Activated T-cell treated with anti-CD3 and anti-CD28 coated beads, Interleukin-2, amount 50 U/mL, for 24 hours (primary cell): ENCODE data around the gene DHCR7.
A peak's percentile ranks its signal among the peaks of the same experiment; 100 is the strongest.
"Not testable (repeated sequence)": the region's sequence is repeated elsewhere in the genome, so short reads cannot be mapped to it uniquely, and the experiment has no call there.

ENCODE experiments used
- DNase-seq: peaks from one replicate; pipeline ENCODE4 v3.0.0-alpha.2; 2020
- H3K27ac Mint-ChIP-seq: 2 replicates; pipeline ENCODE4 v1.8.0; 2020; ENCODE audit warnings: mild to moderate bottlenecking, mixed read lengths
- H3K27me3 Mint-ChIP-seq: 2 replicates; pipeline ENCODE4 v1.8.0; 2020; ENCODE audit warnings: mixed read lengths
- H3K36me3 Mint-ChIP-seq: 2 replicates; pipeline ENCODE4 v1.8.0; 2020; ENCODE audit warnings: low read depth, mixed read lengths
- H3K4me1 Mint-ChIP-seq: 2 replicates; pipeline ENCODE4 v1.8.0; 2020; ENCODE audit warnings: low read depth, mixed read lengths
- H3K4me3 Mint-ChIP-seq: 2 replicates; pipeline ENCODE4 v1.8.0; 2020; ENCODE audit warnings: mild to moderate bottlenecking, moderate library complexity, mixed read lengths
- H3K9me3 Mint-ChIP-seq: 2 replicates; pipeline ENCODE4 v1.8.0; 2020; ENCODE audit warnings: mixed read lengths

The DHCR7 gene

DNA sequence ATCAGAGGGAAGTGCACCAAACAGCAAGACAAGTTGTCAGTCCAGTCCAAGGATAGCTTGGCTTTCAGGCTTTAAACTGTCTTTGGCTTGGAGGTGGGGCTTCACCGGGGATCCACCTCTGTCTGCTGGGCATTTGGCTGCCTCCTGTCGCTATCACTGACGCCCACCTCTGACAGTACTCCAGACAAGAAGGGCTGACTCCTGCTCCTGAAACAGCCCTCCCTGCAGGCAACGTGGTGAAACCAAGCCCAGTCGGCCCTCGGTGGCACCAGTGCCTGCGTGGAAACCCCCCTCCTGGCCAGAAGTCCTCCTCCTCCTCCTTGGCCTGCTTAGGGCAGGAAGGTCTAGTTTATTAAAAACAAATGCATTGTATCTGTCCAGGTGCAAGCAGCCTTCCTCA, 16.9 kb downstream of the DHCR7 start:
- H3K4me1 Mint-ChIP-seq, result peaks cover 6% of the 10 kb centered on the region
- no peaks in the 10 kb centered on the region for H3K9me3 Mint-ChIP-seq
- H3K36me3 Mint-ChIP-seq, result peaks cover 24% of the 10 kb centered on the region
- H3K27me3 Mint-ChIP-seq, result no peaks in the 10 kb centered on the region
- no peak overlapping the region for H3K27ac Mint-ChIP-seq
- no peak overlapping the region for H3K4me3 Mint-ChIP-seq
- no peak for DNase-seq

DNA sequence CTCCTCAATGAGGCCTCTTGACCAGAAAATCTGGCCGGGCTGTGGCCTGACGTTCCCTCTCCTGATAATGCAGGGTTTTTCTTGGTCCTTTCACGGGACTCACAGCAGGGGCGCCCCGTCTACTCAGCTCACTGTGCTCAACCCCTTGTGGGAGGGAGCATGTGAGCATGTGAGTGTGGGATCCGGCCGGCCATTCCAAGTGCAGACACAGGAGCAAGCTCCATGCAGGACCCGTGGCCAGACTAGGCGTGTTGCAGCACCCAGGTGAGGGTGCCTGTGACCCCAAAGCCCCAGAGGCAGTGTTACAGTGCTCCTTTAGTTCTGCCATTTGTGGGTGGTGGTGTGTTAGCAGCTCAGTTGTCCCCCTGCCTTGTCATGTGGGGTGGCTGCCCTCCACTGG, 18.0 kb downstream of the DHCR7 start:
- Mint-ChIP-seq H3K4me3 (no peak overlapping the region), H3K4me1 (peaks cover 15% of the 10 kb centered on the region), H3K27ac (no peak overlapping the region), H3K9me3 (no peaks in the 10 kb centered on the region), H3K36me3 (peaks cover 13% of the 10 kb centered on the region), H3K27me3 (no peaks in the 10 kb centered on the region)
- no peak for DNase-seq

DNA sequence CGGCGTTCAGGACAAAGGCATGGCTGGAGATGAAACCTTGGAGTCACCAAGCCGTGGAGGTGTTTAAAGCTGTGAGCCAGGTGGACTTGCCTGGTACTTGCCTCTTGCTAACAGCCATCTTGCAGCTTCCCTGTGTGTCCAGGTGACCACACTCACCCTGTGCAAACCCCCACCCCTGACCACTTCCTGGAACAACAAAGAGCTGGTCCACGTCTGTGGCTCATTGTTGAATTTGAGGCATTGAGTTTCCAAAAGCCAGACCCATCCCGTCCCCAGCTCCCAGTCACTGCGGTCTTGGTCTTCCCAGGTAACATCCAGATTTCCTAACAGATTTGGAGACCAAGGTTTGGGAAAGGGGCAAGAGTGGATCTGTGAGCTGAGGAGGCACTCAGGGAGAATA, 18.5 kb downstream of the DHCR7 start:
- Mint-ChIP-seq H3K36me3 (peaks cover 9% of the 10 kb centered on the region), H3K4me3 (no peak overlapping the region), H3K9me3 (no peaks in the 10 kb centered on the region), H3K4me1 (peaks cover 15% of the 10 kb centered on the region), H3K27me3 (no peaks in the 10 kb centered on the region), H3K27ac (no peak overlapping the region)
- DNase-seq, result no peak

DNA sequence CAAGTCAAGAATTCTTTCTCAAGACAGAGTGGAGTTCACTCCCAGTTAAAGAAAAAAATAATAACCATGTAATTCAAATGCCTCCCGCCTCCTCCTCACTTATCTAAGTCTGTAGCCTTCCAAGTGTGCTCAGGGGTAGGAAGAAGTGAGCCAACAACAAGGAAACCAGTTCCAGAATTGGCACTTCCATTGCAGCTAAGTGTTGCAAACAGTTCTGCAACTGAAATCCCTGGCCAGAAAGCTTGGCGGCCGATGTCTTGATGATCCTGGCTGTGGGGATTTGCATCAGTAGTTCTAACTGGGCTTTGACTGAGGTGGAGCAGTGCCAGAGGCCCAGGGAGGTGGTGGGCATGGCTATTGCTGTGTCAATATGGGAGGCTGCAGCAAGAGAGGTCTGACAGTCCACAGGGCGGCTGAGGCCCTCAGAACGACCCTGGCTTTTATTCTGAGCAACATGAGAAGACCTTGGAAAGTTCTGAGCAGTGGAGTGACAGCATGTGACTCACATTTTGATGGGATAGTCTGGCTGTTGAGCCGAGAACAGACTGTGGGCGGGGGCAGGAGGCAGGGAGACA, 19.2 kb downstream of the DHCR7 start:
- no peak for DNase-seq
- peaks cover 15% of the 10 kb centered on the region for H3K4me1 Mint-ChIP-seq
- H3K27me3 Mint-ChIP-seq, result no peaks in the 10 kb centered on the region
- H3K9me3 Mint-ChIP-seq, result no peaks in the 10 kb centered on the region
- H3K27ac Mint-ChIP-seq, result no peak overlapping the region
- no peak overlapping the region for H3K4me3 Mint-ChIP-seq
- H3K36me3 Mint-ChIP-seq, result peaks cover 1% of the 10 kb centered on the region

DNA sequence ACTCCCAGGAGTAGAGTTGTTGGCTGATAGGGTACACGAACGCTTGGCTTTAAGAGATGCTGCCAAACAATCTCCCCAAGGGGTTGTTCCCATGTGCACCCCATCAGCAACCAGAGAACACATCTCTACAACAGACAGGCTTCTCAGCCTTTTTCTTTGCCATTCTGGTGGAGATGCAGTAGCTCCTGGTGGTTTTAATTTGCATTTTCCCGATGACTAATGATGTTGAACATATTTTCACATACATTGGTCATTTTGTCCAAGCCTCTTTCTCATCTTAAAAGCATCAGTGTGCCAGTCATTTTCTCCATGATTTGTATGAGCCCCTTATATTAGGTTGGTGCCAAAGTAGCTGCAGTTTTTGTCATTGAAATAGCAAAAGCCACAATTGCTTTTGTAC, 21.8 kb downstream of the DHCR7 start:
- Mint-ChIP-seq H3K4me3 (no peak overlapping the region), H3K9me3 (no peaks in the 10 kb centered on the region), H3K27me3 (no peaks in the 10 kb centered on the region), H3K27ac (peak overlapping the region; percentile 26), H3K4me1 (peaks cover 15% of the 10 kb centered on the region), H3K36me3 (no peaks in the 10 kb centered on the region)
- DNase-seq, result no peak

DNA sequence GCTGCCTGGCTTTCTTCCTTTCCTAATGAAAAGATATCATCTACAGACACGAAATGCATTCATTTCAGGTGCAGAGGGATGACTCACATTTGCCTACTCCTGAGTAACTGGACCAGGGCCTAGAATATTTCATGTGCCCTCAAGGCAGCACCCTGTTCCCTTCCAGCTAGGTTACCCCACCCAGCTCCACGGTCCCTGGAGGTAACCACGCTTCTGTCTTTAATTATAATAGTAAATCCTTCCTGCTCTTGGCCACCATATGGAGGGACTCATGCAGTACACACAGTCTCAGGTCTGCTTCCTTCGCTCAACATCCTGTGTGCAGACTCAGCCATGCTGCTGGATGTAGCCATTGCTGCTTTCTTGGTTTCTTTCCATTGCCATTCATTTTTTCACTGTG, 22.3 kb downstream of the DHCR7 start:
- Mint-ChIP-seq H3K9me3 (no peaks in the 10 kb centered on the region), H3K4me3 (no peak overlapping the region), H3K27ac (peak overlapping the region; percentile 13), H3K36me3 (no peaks in the 10 kb centered on the region), H3K27me3 (no peaks in the 10 kb centered on the region), H3K4me1 (peaks cover 15% of the 10 kb centered on the region)
- DNase-seq, result no peak

DNA sequence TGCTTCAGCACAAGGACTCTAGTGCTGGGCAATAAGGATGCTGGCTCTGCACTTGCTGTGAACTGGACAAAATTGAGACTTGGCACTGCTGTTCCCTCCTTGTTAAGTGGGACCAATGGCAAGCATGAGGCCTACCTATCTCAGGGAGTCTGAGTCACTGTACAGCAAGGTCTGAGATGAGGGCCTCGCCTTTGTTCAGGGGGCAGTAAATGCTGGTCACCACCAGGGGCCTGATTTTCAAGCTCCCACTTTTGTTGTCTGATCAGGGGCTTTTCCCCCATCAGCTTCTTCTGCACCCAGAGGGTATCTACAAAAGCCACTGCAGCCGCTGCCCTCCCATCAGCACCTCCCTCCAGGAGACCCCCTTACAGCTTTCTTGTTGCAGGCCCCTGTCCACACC, 22.8 kb downstream of the DHCR7 start:
- no peaks in the 10 kb centered on the region for H3K36me3 Mint-ChIP-seq
- no peaks in the 10 kb centered on the region for H3K9me3 Mint-ChIP-seq
- H3K27me3 Mint-ChIP-seq, result no peaks in the 10 kb centered on the region
- peak overlapping the region; percentile 13 for H3K27ac Mint-ChIP-seq
- H3K4me3 Mint-ChIP-seq, result no peak overlapping the region
- DNase-seq, result no peak
- peaks cover 15% of the 10 kb centered on the region for H3K4me1 Mint-ChIP-seq

DNA sequence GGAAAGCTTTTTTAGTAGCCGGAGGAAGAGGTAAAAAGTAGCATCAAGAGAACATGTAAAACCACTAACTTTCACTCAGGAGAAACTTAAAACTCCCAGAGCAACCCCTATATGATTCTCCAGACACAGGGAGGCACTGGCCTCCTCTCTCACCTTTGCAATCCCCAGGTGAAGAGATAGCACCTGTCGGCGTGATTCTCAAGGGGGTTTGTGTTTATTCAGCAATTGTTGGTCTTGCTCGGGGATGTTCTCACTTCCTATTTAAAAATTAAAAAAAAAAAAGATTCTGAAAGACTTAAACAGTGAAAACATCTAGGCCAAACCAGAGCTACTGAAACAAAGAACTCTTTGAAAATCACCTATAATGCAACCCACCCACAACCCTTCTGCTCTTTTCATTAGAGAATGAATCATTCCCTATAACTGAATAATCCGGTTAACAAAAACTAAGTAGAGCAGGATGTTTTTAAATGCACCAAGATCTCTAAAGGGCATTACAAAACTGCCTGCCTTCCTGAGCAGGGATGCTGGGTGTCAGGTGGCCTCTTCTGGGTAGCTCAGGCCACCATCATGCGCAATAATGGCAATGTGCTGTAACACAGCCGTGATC, 24.9 kb downstream of the DHCR7 start:
- no peak for DNase-seq
- Mint-ChIP-seq H3K4me1 (peaks cover 15% of the 10 kb centered on the region), H3K4me3 (no peak overlapping the region), H3K9me3 (no peaks in the 10 kb centered on the region), H3K27ac (no peak overlapping the region), H3K27me3 (peaks cover 3% of the 10 kb centered on the region), H3K36me3 (no peaks in the 10 kb centered on the region)

DNA sequence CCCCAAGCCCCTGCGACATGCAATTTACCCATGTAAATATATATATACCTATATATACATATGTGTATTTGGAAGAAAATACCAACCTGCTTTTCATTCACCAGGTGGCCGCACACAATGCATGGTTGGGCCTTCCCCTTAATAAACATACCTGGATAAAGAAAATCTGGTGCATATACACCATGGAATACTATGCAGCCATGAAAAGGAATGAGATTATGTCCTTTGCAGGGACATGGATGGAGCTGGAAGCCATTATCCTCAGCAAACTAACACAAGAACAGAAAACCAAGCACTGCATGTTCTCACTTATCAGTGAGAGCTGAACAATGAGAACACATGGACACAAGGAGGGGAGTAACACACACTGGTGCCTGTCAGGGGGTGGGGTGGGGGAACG, 25.9 kb downstream of the DHCR7 start:
- H3K27ac Mint-ChIP-seq, H3K4me3 Mint-ChIP-seq, H3K9me3 Mint-ChIP-seq, H3K27me3 Mint-ChIP-seq, DNase-seq, H3K36me3 Mint-ChIP-seq: not testable (repeated sequence)
- H3K4me1 Mint-ChIP-seq, result peaks cover 15% of the 10 kb centered on the region

DNA sequence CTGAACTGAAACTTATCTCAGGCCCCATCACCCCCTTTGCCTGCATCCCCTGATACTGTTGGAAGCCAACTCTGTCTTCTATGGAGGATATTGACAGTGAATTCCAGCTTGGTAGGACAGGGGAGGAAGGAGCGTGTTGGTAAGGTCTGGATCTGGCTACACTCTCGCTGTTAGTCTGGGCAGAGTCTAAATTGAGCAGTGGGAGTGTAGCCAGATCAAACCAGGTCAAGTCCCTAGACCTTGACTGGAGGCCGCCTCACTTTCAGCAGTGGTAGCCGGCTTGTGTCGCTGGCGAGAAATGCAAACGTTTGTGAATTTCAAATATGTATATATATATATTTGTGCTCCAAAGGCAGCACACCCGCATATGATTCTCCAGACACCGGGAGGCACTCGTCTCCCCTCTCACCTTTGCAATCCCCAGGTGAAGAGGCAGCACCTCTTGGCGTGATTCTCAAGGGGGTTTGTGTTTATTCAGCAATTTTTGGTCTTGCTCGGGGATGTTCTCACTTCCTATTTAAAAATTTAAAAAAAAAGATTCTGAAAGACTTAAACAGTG, 26.7 kb downstream of the DHCR7 start:
- no peaks in the 10 kb centered on the region for H3K36me3 Mint-ChIP-seq
- no peak overlapping the region for H3K27ac Mint-ChIP-seq
- H3K9me3 Mint-ChIP-seq, result no peaks in the 10 kb centered on the region
- DNase-seq, result no peak
- H3K27me3 Mint-ChIP-seq, result peaks cover 3% of the 10 kb centered on the region
- no peak overlapping the region for H3K4me3 Mint-ChIP-seq
- H3K4me1 Mint-ChIP-seq, result peaks cover 11% of the 10 kb centered on the region

DNA sequence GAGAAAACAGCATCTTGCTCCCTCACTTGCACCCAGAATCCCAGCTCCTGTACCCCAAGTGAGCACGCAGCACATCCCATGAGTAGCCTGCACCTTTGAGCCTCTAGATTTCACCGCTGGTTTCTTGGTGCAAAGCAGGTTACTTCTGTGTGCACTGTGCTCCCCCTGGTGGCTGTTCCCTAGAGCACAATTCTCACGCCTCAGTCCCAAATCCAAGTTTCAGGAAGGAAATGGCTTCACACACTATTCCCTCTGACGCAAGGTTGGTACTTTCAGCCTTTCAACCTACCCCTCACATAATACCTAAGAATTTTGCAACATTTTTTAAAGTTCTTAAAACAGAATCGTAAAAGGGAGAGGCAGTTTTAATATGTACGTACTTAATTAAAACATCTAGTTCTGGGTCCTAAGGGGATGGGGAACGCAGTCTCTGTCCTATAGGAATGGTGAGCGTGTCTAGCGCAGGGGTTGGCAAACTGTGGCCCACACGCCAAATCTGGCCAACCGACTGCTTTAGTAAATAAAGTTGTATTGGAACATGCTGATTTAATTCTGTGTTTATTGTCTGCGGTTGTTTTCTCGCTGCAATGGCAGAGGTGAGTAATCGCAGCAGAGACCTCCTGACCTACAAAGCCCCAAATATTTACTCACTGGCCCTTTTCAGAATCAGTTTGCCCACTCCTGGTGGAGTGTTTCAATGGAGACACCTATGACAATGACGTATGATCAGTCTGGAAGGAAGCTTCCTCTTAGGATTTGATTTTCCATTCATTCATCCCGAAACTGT, 27.5 kb downstream of the DHCR7 start:
- H3K27me3 Mint-ChIP-seq, result peaks cover 3% of the 10 kb centered on the region
- H3K9me3 Mint-ChIP-seq, result no peaks in the 10 kb centered on the region
- H3K4me3 Mint-ChIP-seq, result no peak overlapping the region
- no peak for DNase-seq
- peaks cover 2% of the 10 kb centered on the region for H3K4me1 Mint-ChIP-seq
- H3K27ac Mint-ChIP-seq, result no peak overlapping the region
- no peaks in the 10 kb centered on the region for H3K36me3 Mint-ChIP-seq

DNA sequence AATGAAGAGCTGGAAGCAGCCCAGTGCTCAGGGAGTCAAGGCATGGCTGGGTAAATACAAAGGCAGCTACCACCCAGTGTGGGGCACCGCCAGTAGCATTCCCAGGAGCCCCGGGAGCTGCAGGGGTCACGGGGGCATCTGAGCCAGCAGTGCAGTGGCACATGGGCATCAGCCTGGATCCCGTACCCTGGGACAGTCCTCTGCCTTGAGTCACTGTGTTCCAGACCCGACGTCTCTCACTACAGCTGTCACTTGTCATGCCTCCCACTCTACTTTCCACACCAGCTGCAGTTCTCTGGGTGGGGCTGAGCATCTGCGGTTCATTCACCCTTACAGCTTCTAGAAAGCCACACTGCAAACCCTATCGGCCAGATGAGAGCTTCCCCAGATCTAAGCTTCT, 29.6 kb downstream of the DHCR7 start:
- no peak for DNase-seq

DNA sequence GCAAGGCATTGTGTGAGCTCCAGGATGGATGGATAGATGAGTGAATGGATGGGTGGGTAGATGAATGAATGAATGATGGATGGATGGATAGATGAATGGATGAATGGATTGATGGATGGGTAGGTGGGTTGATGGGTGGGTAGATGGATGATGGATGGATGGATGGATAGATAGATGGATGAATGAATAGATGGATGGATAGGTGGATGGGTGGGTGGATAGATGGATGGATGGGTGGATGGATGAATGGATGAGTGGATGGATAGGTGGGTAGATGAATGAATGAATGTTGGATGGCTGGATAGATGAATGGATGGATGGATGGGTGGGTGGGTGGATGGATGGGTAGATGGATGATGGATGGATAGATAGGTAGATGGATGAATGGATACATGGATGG, 33.5 kb downstream of the DHCR7 start:
- Mint-ChIP-seq H3K9me3 (no peaks in the 10 kb centered on the region), H3K36me3 (no peaks in the 10 kb centered on the region), H3K4me1 (no peaks in the 10 kb centered on the region), H3K27me3 (peaks cover 14% of the 10 kb centered on the region), H3K4me3 (no peak overlapping the region), H3K27ac (no peak overlapping the region)
- DNase-seq, result no peak

More for the DNA sequence above, 29.6 kb downstream of the DHCR7 start:
- Mint-ChIP-seq H3K36me3 (no peaks in the 10 kb centered on the region), H3K27ac (no peak overlapping the region), H3K4me3 (no peak overlapping the region), H3K9me3 (no peaks in the 10 kb centered on the region), H3K4me1 (no peaks in the 10 kb centered on the region), H3K27me3 (peaks cover 3% of the 10 kb centered on the region)

DNA sequence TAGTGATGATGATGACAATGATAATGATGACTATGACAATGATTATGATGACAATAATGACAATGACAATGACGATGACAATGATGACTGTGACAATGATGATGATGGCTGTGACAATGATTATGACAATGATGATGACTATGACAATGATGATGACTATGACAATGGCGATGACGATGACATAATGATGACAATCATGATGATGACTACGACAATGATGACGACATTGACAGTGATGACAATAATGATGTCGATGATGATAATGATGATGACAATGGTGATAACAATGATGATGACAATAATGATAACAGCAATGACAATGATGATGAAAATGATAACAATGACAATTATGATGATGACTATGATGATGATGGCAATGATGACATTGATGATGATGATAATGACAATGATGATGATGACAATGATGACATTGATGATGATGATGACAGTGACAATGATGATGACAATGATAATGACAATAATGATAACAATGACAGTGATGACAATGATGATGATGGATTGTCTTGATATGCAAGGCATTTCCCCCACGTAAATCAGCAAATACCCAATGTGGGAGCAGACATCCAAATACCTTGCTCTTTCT, 37.7 kb downstream of the DHCR7 start:
- H3K4me1 Mint-ChIP-seq, result no peaks in the 10 kb centered on the region
- no peak overlapping the region for H3K27ac Mint-ChIP-seq
- H3K27me3 Mint-ChIP-seq, result peaks cover 12% of the 10 kb centered on the region
- H3K9me3 Mint-ChIP-seq, result no peaks in the 10 kb centered on the region
- no peak overlapping the region for H3K4me3 Mint-ChIP-seq
- no peak for DNase-seq
- H3K36me3 Mint-ChIP-seq, result no peaks in the 10 kb centered on the region

DNA sequence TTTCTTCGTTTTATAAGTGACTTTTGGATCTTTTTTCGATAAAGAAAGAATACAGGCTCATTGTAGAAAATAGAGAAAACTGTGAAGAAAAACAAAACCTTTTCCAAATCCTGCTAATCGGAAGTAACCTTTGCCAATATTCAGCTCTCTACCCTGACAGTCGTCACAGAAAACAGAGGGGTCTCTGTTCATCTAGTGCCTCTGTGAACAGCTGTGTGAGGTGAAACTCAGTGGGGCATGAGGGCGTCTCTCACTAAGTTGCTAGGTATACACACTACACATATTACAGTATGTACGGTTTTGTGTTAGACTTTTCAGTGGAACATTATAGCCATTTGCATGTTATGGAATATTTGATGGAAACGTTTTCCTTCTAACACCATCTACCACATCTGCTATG, 39.4 kb downstream of the DHCR7 start:
- Mint-ChIP-seq H3K27me3 (peaks cover 12% of the 10 kb centered on the region), H3K4me1 (no peaks in the 10 kb centered on the region), H3K36me3 (no peaks in the 10 kb centered on the region), H3K4me3 (no peak overlapping the region), H3K27ac (no peak overlapping the region), H3K9me3 (no peaks in the 10 kb centered on the region)
- DNase-seq, result no peak
